GM18861 (cell line): ENCODE data around the gene FCN1.

Experiments used
- ATAC-seq: cut with Tn5 transposase; IDR thresholded peaks from one replicate; pipeline ENCODE4 v1.9.1; 2021; ENCODE audit not compliant: unreplicated experiment

FCN1 gene

DNA sequence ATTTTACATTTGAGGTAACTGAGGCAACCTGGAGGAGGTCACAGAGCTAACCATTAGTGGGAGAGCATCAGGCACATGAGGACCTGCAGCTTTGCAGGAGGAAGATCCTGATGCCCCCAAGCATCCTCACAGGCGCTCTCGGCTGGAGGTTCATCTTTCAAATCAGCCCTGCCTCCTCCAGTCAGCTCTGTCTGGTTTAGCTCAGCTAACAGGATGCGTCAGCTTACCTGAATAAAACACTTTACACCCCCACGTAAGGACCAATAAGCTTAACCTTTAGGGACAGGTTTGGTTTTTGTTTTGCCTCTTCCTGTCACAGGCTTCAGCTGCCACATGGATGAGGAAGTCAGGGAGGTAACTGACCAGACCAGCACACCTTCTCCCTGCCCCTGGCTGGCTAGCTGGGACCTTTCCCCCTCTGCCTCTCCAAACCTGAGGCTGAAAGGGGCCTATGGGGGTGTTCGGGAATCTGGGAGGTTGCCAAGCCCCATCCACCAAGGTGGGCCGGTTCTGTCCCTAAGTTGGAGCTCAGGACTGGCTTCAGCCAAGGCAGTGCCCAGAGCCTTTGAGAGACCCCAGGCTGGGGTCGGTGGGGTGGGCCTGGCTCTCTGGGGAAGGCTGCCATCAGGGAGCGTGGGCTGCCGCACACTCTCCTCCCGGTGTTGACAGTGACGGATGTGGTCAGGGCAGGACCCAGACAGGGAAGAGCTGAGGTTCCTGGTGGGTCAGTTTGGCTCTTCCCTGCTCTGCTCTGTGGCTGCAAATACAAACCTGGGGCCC lies 20.0 kb upstream of the FCN1 start:
- ATAC-seq, result no peak

- no peak for ATAC-seq
Measured at GRCh38 chr9:134937164-134937555, 19.4 kb upstream of the FCN1 start.

GRCh38 chr9:134936346-134937163 lies 18.8 kb upstream of the FCN1 start:
- no peak for ATAC-seq

- no peak for ATAC-seq
Measured at GRCh38 chr9:134935701-134936345, 18.1 kb upstream of the FCN1 start.

DNA sequence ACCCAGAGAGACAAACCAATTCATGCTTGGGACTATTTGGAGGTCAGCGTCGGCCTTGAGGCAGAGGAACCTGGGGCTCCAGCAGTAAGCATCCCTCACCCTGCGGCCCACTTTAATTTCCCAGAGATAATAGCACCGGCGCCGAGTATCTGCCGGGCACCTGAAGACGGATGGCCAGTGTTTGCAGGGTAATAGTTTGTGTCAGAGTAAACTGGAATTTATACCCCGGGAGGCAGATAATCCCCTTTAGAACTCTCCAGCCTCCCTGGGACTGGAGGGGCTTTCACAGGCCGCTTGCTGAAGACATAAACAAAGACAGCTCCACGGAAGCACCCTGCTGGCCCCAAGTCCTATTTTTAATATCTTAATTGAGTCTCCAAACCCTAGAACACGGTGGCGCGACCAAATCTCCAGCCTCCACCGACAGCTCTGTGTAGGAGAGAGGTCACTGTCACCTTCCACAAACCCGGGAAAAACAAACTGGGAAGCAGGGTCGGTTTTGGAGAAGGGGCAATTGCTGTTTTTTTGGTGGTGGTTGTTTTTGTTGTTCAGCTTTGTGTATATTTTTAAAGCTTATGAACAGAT lies 17.4 kb upstream of the FCN1 start:
- ATAC-seq, result no peak

GRCh38 chr9:134933076-134933659 lies 15.5 kb upstream of the FCN1 start:
- ATAC-seq, result no peak

- ATAC-seq, result no peak
Measured at GRCh38 chr9:134932606-134933005, 14.9 kb upstream of the FCN1 start.

- ATAC-seq, result no peak
Measured at GRCh38 chr9:134932171-134932570, 14.5 kb upstream of the FCN1 start.

- peak; percentile 45 for ATAC-seq
Measured at GRCh38 chr9:134930398-134930797, 12.7 kb upstream of the FCN1 start.

GRCh38 chr9:134929193-134930158 lies 11.8 kb upstream of the FCN1 start:
- peak; percentile 3 for ATAC-seq

GRCh38 chr9:134928436-134929192 lies 10.9 kb upstream of the FCN1 start:
- no peak for ATAC-seq

GRCh38 chr9:134925011-134925511 lies 7.3 kb upstream of the FCN1 start:
- ATAC-seq, result no peak

GRCh38 chr9:134923466-134923865 lies 5.8 kb upstream of the FCN1 start:
- no peak for ATAC-seq

GRCh38 chr9:134922932-134923240 lies 5.2 kb upstream of the FCN1 start:
- ATAC-seq, result no peak

- ATAC-seq, result no peak
Measured at GRCh38 chr9:134922066-134922931, 4.6 kb upstream of the FCN1 start.

DNA sequence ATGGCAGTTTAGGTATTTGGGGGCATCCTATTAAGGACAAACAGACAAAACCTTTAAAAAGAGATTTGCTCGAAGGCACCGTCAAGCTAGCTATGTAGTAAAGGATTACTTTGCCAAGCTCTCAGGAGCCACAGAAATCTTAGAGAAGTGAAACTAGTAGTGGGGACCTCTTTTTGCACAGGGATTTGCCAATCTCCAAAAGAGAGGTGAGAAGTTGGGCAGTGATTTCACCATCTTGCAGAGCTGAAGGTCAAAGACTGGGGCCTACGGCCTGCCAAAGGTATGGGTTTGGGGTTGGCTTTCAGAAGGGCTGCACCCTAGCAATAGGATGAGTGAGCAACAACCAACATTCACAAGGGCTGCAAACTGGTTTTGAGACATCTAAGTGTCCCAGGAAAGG lies 1.6 kb upstream of the FCN1 start:
- ATAC-seq, result no peak

DNA sequence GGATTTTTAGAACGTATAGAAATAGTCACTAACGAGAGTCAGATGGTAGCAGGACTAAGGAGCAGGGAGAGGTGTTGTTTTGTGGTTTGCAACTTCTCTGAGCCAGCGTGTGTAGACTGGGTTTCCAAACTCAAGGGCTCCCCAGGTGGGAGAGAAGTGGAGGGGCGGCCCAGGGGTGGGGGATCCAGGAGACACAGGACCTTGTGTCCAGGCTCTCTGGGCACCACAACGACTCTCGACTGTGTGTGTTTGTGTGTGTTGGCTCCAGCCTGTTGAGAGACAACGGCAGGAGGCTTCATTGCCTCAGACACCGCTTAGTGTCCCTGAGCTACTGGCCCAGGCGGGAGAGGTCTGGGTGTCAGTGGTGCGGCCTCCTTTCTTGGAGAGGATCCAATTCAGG lies 934 bp upstream of the FCN1 start:
- no peak for ATAC-seq

- no peak for ATAC-seq
Measured at GRCh38 chr9:134916161-134916665, 1.5 kb downstream of the FCN1 start.
